Small intestine (tissue), 7 donors: Measurements from ENCODE around the gene SPEG. TPM values are rescaled to one million over a fixed set of nuclear protein-coding genes. Genes with fewer than 3 reads are reported as not detected.
A peak's percentile ranks its signal among the peaks of the same experiment; 100 is the strongest.

Experiments
- DNase-seq, 2 donors: peaks; one replicate each; pipeline versions ENCODE4 v3.0.0 to v3.0.0-alpha.2; 2013
- FAIRE-seq: peaks from 2 replicates; lab custom pipeline; 2012; peaks lifted over from hg19 to GRCh38; lab: Jason Lieb, UNC
- H3K27ac ChIP-seq, 3 donors: one replicate each; pipeline ENCODE4 v1.5.1; 2013; ENCODE audit warnings: low read length in 2 of 3, mild to moderate bottlenecking in 2 of 3, control low read depth in 1 of 3, inconsistent platforms in 1 of 3, low read depth in 1 of 3, moderate library complexity in 1 of 3
- H3K27me3 ChIP-seq, 3 donors: one replicate each; pipeline ENCODE4 v1.6.1; 2013; ENCODE audit warnings: low read length in 3 of 3, inconsistent platforms in 1 of 3; ENCODE audit not compliant: control insufficient read depth in 3 of 3, insufficient read depth in 3 of 3
- H3K36me3 ChIP-seq, 3 donors: one replicate each; pipeline ENCODE4 v1.6.1; 2013; ENCODE audit warnings: low read length in 3 of 3, inconsistent platforms in 1 of 3, low read depth in 1 of 3, mild to moderate bottlenecking in 1 of 3, moderate library complexity in 1 of 3; ENCODE audit not compliant: control insufficient read depth in 3 of 3, insufficient read depth in 2 of 3
- H3K4me1 ChIP-seq, 3 donors: one replicate each; pipeline ENCODE4 v1.6.1; 2013; ENCODE audit warnings: low read length in 2 of 3, inconsistent platforms in 1 of 3, low read depth in 1 of 3, mild to moderate bottlenecking in 1 of 3, moderate library complexity in 1 of 3; ENCODE audit not compliant: control insufficient read depth in 3 of 3, insufficient read depth in 2 of 3
- H3K4me3 ChIP-seq, 3 donors: one replicate each; pipeline ENCODE4 v1.5.1; 2013; ENCODE audit warnings: low read length in 3 of 3, control low read depth in 1 of 3, inconsistent platforms in 1 of 3, low read depth in 1 of 3, mild to moderate bottlenecking in 1 of 3, moderate library complexity in 1 of 3
- H3K9me3 ChIP-seq, 2 donors: one replicate each; pipeline ENCODE4 v1.6.1; 2013; ENCODE audit warnings: low read depth in 1 of 2, low read length in 1 of 2; ENCODE audit not compliant: control insufficient read depth in 2 of 2, insufficient read depth in 1 of 2
- whole genome bisulfite sequencing, 3 donors: extraction: QIAGEN DNeasy Blood & Tissue Kit; methylation state at CpG; one replicate each; pipeline ENCODE4 v1.1.7; 2013; 5-methylcytosine and 5-hydroxymethylcytosine counted together
- polyA plus RNA-seq, 4 donors: library from polyadenylated mRNA; stranded (reverse) in 3 of 4; unstranded in 1 of 4; fragments of 200-250 nt in 3 of 4; fragments of 120-200 nt in 1 of 4; gene quantifications; one replicate each; pipeline versions ENCODE4 v1.2.1 to v1.2.3, GENCODE V29; 2013
- donor health status: healthy with polysubstance abuse.
- donor health status: control.
- donor health status: control.
- donor health status: Bipolar disorder and iron deficiency.
- donor health status: healthy.

The SPEG gene
- polyA plus RNA-seq, 4 donors = 0.45 to 15.7 (median 5.3) TPM

GRCh38 chr2:219489315-219489714, 54.7 kb downstream of the SPEG start:
- peaks cover 0 to 76% (median 32%) of the 10 kb centered on the region in 3 donors for H3K27me3 ChIP-seq
- FAIRE-seq (no peak), DNase-seq (no peak)
- H3K9me3 ChIP-seq = no peaks in the 10 kb centered on the region
- H3K36me3 ChIP-seq = peaks cover 0 to 11% (median 0%) of the 10 kb centered on the region in 3 donors
- WGBS, 3 donors = 66 to 80% (median 79%) methylated on average over 8 to 9 of the region's 9 CpGs
- H3K27ac ChIP-seq = no peak overlapping the region
- H3K4me1 ChIP-seq = peaks cover 0 to 21% (median 0%) of the 10 kb centered on the region in 3 donors
- no peak overlapping the region for H3K4me3 ChIP-seq

- no peak overlapping the region for H3K4me3 ChIP-seq
- WGBS, 3 donors = 77 to 85% (median 85%) methylated on average over 23 of the region's 23 CpGs
- DNase-seq (no peak), FAIRE-seq (no peak)
- peaks cover 0 to 11% (median 0%) of the 10 kb centered on the region in 3 donors for H3K36me3 ChIP-seq
- H3K9me3 ChIP-seq = no peaks in the 10 kb centered on the region
- H3K4me1 ChIP-seq = peaks cover 0 to 14% (median 0%) of the 10 kb centered on the region in 3 donors
- no peak overlapping the region for H3K27ac ChIP-seq
- peaks cover 0 to 77% (median 26%) of the 10 kb centered on the region in 3 donors for H3K27me3 ChIP-seq
Observed at GRCh38 chr2:219490186-219490585, 55.5 kb downstream of the SPEG start.

DNA sequence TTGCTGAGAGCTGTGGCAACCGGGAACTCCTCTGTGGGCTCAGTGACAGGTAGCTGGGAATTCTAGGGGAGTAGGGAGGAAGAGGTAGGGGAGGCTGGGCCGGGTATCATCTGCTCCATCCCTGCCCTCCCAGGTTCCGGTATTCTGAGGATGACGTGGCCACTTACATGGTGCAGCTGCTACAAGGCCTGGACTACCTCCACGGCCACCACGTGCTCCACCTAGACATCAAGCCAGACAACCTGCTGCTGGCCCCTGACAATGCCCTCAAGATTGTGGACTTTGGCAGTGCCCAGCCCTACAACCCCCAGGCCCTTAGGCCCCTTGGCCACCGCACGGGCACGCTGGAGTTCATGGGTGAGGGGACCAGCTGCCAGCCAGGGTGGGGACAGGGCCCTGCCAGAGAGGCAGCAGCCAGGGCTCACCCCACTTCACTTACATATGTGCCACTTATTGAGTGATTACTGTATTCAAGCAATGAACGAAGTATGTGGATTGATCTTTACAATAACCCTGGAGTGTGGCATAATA, 56.0 kb downstream of the SPEG start:
- no peak overlapping the region for H3K27ac ChIP-seq
- no peak for FAIRE-seq
- peaks cover 0 to 11% (median 0%) of the 10 kb centered on the region in 3 donors for H3K36me3 ChIP-seq
- no peak overlapping the region for H3K4me3 ChIP-seq
- H3K27me3 ChIP-seq = peaks cover 0 to 77% (median 23%) of the 10 kb centered on the region in 3 donors
- no peak for DNase-seq
- peaks cover 0 to 16% (median 0%) of the 10 kb centered on the region in 3 donors for H3K4me1 ChIP-seq
- 44 to 74% (median 60%) methylated on average over 10 of the region's 10 CpGs for WGBS, 3 donors
- H3K9me3 ChIP-seq = no peaks in the 10 kb centered on the region

- 74 to 79% (median 79%) methylated on average over 14 of the region's 14 CpGs for WGBS, 3 donors
- H3K9me3 ChIP-seq = no peaks in the 10 kb centered on the region
- H3K36me3 ChIP-seq = peaks cover 0 to 11% (median 0%) of the 10 kb centered on the region in 3 donors
- H3K4me1 ChIP-seq = peaks cover 0 to 14% (median 0%) of the 10 kb centered on the region in 3 donors
- FAIRE-seq (no peak), DNase-seq (no peak)
- H3K27me3 ChIP-seq = peaks cover 0 to 77% (median 19%) of the 10 kb centered on the region in 3 donors
- H3K27ac ChIP-seq = no peak overlapping the region
- no peak overlapping the region for H3K4me3 ChIP-seq
Observed at GRCh38 chr2:219491278-219491963, 56.8 kb downstream of the SPEG start.

DNA sequence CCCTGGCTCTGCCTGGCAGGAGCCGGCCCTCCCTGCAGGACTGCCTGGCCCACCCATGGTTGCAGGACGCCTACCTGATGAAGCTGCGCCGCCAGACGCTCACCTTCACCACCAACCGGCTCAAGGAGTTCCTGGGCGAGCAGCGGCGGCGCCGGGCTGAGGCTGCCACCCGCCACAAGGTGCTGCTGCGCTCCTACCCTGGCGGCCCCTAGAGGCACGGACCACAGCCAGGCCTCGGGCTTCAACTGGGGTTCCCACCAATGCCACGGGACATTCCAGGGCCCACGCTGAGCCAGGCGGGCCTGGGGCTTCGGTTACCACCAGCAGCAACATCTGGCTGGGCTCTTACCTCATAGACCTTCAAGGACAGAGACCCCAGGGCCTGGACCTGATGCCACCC, 57.9 kb downstream of the SPEG start:
- Histone ChIP-seq H3K9me3 (no peaks in the 10 kb centered on the region), H3K4me3 (no peak overlapping the region), H3K27ac (no peak overlapping the region), H3K4me1 (peaks cover 0 to 21% (median 0%) of the 10 kb centered on the region in 3 donors), H3K27me3 (peaks cover 0 to 77% (median 13%) of the 10 kb centered on the region in 3 donors), H3K36me3 (peaks cover 0 to 11% (median 0%) of the 10 kb centered on the region in 3 donors)
- DNase-seq (no peak), FAIRE-seq (no peak)
- WGBS, 3 donors = 54 to 63% (median 59%) methylated on average over 20 of the region's 20 CpGs

GRCh38 chr2:219493086-219493485, 58.4 kb downstream of the SPEG start:
- H3K27me3 ChIP-seq = peaks cover 0 to 77% (median 13%) of the 10 kb centered on the region in 3 donors
- H3K27ac ChIP-seq = no peak overlapping the region
- H3K9me3 ChIP-seq = no peaks in the 10 kb centered on the region
- DNase-seq (no peak), FAIRE-seq (no peak)
- no peak overlapping the region for H3K4me3 ChIP-seq
- peaks cover 0 to 27% (median 0%) of the 10 kb centered on the region in 3 donors for H3K4me1 ChIP-seq
- peaks cover 0 to 11% (median 0%) of the 10 kb centered on the region in 3 donors for H3K36me3 ChIP-seq
- WGBS, 3 donors = 84 to 92% (median 91%) methylated on average over 5 of the region's 5 CpGs

DNA sequence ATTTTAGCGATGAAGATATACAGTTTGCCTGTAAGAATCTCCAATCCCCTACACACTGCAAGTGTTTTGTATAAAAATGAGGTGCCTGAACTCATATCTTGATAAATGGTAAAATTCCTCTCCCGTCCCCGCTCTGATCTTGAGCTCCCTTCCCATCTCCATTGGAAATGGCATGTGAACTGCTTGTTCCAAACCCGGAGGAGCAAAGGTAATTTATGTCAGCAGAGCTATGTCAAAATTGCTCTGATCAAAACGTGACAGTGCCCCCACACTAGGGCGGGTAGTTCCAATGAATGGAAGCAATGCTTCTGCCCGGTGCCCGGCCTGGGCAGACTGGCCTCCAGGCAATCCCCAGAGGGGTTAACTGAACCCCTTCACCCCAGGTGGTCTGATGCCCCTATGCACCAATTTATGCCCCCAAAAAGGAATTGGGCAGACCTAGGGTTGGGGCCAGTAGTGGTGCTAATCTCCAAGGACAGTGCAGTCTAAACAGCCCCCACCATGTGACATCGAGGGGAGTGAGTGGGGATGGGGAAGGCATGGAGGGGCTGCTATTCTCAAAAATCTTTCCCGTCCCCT, 60.4 kb downstream of the SPEG start:
- FAIRE-seq = no peak

DNA sequence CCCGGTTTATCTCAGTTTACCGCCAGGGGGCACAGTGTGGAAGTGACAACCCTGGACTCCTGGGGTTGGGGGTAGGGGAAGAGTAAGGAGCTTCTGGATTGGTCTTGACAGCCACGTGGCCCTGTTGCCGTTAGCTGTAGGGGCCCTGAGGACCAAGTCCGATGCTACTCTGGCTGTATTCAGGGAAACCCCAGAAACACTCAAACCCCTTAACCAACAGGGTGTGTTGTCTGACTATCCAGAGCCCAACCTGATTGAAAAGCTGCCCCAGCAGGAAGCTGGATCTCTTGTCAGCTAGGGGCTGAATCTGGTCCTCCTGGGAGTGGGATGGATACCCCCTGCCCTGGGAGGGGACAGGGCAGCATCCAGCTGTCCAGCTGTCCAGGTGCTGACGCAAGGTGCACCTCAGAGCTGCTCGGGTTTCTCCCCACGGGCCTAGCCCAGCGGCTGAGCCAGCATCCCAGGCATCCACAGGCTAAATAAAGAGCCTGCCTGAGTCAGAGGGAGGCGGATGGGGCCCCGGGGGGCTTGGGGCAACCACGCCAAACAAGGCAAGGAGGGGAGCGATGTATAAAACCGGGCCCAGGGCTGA, 61.0 kb downstream of the SPEG start:
- DNase-seq (peak; percentile 53 to 63), FAIRE-seq (no peak)

More for the DNA sequence above, 60.4 kb downstream of the SPEG start:
- WGBS, 3 donors = 15 to 29% (median 18%) methylated on average over 10 of the region's 10 CpGs
- Histone ChIP-seq H3K4me1 (peaks cover 3 to 39% (median 4%) of the 10 kb centered on the region in 3 donors), H3K36me3 (peaks cover 0 to 7% (median 0%) of the 10 kb centered on the region in 3 donors), H3K27ac (no peak overlapping the region), H3K27me3 (peaks cover 0 to 73% (median 10%) of the 10 kb centered on the region in 3 donors), H3K4me3 (no peak overlapping the region), H3K9me3 (no peaks in the 10 kb centered on the region)
- no peak for DNase-seq

More for the DNA sequence above, 61.0 kb downstream of the SPEG start:
- Histone ChIP-seq H3K36me3 (peaks cover 0 to 4% (median 0%) of the 10 kb centered on the region in 3 donors), H3K27ac (no peak overlapping the region), H3K9me3 (no peaks in the 10 kb centered on the region), H3K4me1 (peaks cover 4 to 42% (median 7%) of the 10 kb centered on the region in 3 donors), H3K4me3 (no peak overlapping the region), H3K27me3 (peaks cover 0 to 69% (median 10%) of the 10 kb centered on the region in 3 donors)
- WGBS, 3 donors = 17 to 22% (median 22%) methylated on average over 13 to 14 of the region's 14 CpGs
